ENCODE data around the gene MDH1.

GRCh38 chr2:63604666-63605065 is 15.9 kb downstream of the MDH1 start:
- no peak for TF ChIP-seq POLR2A (IDR thresholded peaks at IDR 0.05)
- no peak for TF ChIP-seq CTCF (IDR thresholded peaks at IDR 0.05)
- no peak for TF ChIP-seq POLR2AphosphoS5 (IDR thresholded peaks at IDR 0.05)
- TF ChIP-seq EP300 (IDR thresholded peaks at IDR 0.05): no peak
